Adrenal gland (tissue), 5 donors: Measurements from ENCODE around the gene TTC27.

ENCODE experiments used
- CTCF ChIP-seq, 6 experiments: fragments of 450-650 bp in 4 of 6; fragments of 200-600 bp in 2 of 6; sonication (generic) in 1 of 6; IDR thresholded peaks; 1 replicate in 5 of 6; 2 replicates in 1 of 6; pipeline versions ENCODE4 v1.5.1 to v1.8.0; 2016 to 2021; ENCODE audit warnings: antibody characterized with exemption in 6 of 6, mild to moderate bottlenecking in 2 of 6, moderate library complexity in 1 of 6
- POLR2A ChIP-seq, 2 donors: fragments of 450-650 bp; IDR thresholded peaks; one replicate each; pipeline ENCODE4 v1.6.1; 2017; ENCODE audit warnings: antibody characterized with exemption in 2 of 2, mild to moderate bottlenecking in 2 of 2, moderate library complexity in 1 of 2
- donor health status: DM: no; HTN: no; CAD: no.

- TF ChIP-seq CTCF (IDR thresholded peaks at IDR 0.05) (no peak), POLR2A (IDR thresholded peaks at IDR 0.05) (no peak)
These were observed 145.6 kb downstream of the TTC27 start for GRCh38 chr2:32773448-32773808.
